CD4-positive, alpha-beta T cell treated with Interleukin-21 for 1 hour (primary cell): ENCODE measurements around the gene CEMIP2.

Experiments used
- DNase-seq: peaks from one replicate; pipeline ENCODE4 v3.0.0-alpha.2; 2020

CEMIP2 gene

DNA sequence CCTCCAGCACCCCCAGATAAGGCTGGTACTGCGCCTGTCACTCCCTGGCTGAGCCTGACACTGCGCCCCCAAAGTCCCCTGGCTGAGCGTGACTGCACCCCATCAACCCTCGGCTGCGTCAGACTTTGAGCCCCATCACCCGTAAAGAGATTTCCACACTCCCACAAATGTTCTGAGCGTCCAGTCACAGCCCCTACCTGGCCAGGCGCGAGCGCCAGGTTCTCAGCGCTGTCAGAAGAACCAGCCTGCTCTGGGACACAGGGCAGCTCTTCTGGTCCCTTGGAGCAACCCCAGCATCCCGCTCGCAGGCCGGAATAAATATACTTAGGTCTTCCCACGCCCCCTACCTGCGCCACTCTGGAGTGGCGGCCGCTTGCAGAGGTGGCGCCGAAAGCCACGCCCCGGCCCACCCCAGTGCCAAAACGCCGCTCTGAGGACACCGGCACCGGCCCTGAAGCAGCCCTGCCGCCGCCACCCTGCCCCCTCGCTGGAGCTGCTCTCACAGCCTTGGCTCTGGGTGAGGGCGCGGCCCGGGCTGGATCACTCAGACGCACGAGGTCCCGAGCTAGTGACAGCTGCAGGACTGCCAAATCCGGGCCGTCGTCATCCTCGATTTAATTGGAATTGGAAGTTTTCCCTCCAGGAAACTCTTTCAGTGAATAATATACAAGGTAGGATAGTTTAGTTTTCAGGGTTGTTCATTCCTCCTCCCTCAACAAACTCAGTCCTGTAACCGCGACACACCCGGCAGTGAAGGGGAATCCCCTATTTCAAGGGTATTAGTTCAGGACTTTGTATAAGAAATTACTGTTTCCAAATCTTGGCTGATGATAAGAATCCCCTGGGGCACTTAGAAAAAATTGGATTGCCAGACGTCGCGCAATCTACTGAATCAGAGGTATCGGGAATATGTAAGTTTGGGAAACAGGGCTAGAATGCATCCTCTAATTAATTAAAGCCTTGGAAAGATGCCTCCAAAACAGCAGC is 1.2 kb upstream of the CEMIP2 start:
- peak; percentile 80 for DNase-seq

DNA sequence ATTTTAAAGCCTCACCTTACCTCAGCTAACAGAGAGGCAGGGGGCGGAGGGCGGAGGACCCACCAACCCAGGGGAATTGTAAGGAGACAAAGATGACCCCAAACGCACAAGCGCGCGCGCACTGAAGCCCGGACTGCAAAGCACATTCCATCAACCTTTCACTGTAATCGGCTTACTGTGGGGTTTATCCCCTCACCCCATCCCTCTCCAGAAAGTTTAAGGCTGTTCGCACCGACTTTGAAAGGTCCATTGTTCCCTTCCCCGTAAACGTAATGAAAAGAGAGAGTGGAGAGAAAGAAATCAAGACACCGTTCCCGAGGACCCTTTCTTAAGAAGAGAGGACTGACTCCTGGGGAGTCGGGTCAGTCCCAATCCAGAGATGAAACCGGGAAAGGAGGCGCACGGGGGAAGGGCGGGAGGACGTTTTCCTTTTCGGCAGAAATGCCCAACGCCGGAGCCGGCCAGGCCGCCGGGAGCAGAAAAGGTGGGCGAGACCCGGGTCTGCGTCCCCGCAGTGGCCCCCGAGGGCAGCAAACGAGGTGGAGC is 464 bp downstream of the CEMIP2 start:
- no peak for DNase-seq

DNA sequence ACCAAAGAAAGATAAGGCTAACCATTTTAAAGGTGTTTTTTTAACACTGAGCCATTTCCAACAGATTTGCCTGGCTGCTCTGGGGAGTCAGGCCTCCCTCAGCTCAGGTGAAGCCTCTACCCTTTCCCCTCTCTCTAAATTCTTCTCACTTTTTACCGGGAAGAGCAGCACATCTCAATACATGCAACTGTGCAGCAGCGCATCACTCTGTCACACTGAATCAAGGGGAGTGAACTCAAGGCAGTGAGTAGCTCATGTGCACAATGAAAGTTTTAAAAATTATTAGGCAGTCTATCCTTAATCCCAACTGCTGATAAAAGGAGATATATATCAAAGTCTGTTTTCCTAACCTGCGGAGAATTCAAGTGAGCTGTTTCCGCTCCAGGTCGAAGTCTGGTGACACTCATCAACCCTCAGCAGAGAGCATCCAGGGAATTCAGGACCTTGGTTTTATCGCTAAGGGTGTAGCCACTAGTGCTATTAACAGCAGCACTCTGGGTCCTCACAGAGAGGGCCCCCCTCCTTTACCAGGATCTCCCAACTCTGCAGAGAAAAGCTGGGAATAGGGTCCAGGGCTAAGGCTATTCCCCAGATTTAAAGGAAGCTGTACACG is 1.0 kb downstream of the CEMIP2 start:
- DNase-seq = no peak

DNA sequence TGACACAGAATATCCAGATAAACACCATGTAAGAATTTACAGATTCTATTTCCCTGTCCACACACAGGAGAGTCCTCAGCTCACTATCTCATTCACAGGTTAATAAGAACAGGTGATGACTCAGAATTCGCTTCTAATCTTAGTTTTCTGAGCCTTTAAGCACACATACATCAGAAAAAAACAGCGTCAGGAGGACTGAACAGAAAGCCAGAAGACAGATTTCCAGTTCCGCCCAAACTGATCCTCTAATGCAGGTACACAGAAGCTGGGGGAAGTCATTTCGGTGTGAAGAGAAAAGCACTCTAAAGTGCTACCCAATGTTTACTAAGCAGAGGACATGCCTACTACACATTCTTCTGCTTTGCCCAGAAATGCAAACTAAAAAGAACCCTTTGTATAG is 1.6 kb downstream of the CEMIP2 start:
- DNase-seq = peak; percentile 41

DNA sequence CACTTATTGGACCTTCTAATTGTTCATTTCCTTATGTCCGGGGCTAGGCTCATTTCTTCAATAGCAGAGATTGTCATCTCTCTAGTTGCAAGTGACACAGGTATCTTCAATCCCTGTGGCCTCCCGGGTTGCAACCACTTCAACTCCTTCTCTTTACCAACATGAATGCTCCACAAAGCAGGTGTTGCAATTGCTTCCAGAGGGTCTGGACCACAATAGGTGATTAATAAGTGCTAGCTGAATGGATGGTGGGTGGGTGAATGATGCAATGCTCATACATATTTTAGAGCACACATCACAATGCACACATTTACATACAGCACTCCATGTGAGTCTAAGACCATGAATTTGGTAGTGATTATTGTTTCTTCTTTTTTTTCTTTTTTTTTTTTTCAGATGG is 2.6 kb downstream of the CEMIP2 start:
- DNase-seq = no peak

DNA sequence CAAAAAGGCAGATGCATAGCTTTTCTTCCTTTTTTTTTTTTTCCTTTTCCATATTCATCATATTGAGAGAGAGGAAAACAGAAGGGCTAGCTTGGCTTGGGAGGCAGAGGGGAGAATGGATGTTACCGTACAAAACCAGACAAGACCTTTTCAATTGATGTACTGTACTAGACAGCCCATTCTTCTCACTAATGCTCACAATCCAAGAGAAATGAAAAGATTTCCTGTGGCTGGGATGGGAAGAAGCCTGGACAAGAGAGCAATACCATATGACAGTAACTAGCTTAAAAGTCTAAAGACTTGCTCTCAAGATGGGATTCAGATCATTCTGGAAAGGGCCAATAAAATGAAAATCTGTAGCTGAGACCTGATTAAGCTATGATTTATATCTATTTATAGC is 3.4 kb downstream of the CEMIP2 start:
- DNase-seq = no peak

DNA sequence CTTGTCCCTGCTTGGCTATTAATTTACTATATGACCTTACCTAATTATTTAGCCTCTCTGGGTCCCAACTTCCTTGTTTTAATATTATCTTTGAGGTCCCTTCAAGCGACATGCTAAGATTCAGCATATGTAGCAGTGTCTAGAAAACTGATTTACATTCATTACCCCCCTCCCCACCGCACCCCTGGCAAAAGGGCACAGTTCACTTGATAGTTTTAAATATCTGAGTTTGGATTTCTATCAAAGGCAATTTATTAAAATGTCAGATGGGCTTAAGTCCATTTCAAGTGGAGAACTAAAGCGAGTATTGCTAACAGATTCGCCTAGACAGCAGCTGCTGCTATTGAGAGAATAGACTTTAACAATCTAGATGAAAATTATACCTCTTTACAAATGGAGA is 3.9 kb downstream of the CEMIP2 start:
- no peak for DNase-seq

DNA sequence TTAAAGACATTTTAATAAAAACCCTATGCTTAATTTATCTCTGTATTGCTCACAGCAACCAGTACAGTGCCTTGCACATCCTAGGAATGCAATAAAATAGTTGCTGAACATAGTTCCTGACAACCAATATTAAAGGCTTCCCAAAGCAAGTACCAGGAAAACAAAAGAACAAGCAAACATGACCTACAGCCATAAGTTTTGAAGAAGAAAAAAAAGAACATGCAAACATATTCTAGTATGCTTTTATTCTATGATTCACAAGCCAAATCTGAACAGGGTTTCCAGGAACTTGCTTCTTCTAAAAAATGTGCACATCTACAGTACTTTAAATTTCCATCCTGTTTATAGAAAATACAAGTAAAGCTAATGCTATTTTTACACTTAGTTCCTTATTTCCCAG is 4.5 kb downstream of the CEMIP2 start:
- DNase-seq = no peak

DNA sequence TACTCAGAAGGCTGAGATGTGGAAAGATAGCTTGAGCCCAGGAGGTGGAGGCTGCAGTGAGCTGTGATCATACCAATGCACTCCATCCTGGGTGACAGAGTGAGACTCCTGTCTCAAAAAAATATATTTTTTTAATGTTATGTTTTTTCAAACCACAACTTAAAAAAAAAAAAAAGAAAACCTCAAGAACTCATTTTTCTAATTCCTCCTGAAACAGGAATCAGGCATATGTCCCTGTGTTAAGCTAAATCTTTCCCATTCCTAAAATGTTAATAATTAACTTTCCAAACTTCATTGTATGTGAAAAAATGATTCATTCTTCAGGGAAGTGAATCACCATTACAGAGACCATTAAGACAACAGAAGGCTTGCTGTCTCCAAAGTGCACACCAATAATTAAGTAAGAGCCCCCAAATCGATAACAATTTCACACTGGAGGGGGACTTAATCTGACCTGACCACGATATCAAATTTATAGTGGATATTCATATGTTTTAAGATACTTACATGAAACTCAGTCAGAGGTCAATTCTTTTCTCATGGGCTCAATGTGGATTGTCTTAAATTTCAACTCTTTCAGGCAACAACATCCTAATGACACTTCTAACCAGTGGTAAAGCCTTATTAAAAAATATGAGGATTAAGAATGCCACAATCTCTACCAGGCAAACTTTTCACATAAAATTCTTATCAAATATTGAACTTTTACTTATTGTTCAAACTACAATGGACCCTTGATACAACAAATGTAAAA is 5.2 kb downstream of the CEMIP2 start:
- DNase-seq = no peak

DNA sequence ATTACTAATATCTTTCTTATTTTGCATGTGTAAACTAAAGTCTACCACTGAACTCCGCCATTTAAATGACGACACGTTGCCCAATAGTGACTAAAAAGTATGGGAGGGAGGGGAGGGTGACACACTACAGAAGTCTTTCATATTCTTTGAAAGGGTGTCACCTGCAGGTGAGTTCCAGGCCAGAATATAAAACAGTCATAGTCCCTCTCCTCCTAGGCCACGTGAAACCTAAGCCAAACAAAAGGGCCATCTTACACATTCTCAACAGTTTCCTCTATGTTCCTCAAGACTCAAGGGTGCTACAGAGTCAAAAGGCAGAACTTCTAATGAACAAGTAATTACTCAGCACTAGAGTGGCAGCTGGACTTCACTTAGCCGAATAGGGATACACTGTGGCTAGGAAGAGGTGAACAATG is 6.4 kb downstream of the CEMIP2 start:
- no peak for DNase-seq

DNA sequence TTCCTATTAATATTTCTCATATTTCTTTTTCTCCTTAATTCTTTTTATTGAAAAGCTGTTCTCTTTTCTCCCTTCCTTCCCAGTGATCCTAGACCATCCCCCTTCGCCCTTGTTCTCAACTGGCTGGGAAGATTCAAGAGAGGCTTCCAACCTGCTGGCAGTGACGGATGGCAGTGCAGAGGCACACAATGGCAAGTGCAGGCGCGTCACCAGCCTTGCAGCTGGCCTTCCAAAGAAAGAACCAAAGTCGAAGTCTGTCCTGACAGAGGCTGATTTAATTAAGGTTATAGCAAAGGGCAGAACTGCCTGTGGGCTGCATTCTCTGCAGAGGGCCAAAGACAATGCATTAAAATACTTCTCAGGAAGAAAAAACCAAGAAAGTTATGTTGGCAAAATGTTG is 7.4 kb downstream of the CEMIP2 start:
- no peak for DNase-seq

DNA sequence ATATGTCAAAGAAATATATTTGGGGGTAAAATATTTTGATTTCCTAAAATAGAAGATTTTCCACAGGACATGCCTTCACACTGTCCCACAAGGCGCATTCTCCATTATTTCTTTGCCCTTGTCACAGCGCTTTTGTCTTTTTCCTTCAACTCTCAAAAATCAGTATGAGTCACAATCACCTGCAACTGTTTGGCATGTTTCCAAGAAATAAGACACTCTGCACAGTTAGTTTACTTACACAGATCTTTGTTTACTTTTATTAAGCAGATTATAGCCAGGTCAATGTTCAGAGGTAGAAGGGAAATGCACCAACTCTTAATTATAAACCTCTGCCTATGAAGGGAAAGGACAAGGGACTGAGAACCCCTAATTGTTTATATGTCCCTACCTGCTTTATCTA is 9.5 kb downstream of the CEMIP2 start:
- peak; percentile 25 for DNase-seq

DNA sequence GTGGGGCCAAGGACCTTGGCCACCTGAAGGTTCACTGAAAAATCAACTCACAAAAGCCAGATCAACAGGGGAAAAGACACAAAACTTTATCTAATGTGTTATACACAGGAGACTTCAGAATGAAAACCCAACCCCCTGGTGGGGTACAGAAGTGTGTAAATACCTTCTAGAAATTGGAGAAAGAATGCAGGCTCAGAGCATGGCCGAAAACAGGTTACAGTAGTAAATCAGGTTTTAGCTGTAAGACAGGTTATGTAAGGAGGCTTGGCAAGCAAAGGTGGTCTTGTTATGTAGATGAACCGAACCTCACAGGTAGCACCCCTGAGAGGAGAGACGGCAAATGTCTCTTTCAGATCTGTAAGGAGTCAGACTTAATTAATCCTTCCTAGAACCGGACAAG is 10.0 kb downstream of the CEMIP2 start:
- no peak for DNase-seq

DNA sequence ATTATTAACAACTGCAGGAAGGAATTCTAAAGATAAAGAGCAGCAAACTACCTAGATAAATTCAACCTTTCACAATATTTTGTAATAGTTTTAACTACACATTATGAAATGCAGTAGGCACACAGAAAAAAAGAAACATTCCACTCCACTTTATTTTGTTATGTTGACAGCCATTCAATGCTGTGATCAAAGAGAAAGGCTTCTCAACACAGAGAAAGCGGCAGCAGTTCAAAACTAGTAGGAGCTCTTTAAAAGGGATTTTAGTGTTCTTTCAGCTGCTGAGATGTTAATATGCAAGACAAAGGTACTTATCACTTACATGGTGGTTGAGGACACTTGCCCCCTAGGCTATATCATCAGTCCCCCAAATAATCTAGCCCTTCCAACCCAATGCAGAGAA is 11.6 kb downstream of the CEMIP2 start:
- DNase-seq = no peak

DNA sequence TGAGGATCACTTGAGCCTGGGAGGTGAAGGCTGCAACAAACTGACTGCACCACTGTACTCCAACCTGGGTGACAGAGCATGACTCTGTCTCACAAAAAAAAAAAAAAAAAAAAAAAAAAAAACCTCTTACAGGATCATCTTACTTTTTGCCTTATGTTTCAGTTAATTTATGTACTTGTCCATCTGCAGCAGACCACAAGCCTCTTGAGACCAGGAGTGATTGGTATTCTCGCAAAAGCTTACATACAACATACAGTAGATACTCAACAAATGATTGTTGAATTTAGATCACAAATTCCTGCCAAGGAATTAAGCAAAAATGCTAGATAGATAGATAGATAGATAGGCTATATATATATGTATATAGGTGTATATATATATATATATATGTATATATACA is 12.4 kb downstream of the CEMIP2 start:
- no peak for DNase-seq

DNA sequence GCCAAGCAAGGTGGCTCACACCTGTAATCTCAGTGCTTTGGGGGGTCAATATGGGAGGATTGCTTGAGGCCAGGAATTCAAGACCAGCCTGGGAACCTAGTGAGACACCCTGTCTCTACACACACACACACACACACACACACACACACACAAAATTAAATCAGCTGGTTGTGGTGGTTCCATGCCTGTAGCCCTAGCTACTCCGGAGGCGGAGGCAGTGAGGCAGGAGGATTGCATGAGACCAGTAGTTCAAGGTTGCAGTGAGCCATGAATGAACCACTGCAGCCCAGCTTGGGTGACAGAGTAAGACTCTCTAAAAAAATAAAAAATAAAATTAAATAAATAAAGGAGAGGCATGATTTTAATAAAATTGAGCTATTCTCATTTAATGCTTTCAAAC is 13.1 kb downstream of the CEMIP2 start:
- no peak for DNase-seq

DNA sequence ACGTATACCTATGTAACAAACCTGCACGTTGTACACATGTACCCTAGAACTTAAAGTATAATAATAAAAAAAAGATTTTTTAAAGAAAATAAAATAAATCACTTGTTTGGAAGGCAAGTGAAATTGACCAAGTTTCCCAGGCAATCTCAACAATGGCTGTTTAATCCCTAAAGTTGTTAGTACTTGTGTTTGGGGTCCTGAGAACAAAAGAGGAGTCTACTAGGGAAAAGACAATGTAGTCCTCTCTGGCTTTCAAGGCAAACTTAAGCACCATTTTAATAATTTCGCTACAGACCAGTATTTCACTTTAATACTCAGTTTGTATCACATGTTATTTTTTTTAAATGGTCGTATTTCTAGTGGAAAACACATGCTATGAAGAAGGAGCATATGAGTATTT is 14.2 kb downstream of the CEMIP2 start:
- DNase-seq = no peak

DNA sequence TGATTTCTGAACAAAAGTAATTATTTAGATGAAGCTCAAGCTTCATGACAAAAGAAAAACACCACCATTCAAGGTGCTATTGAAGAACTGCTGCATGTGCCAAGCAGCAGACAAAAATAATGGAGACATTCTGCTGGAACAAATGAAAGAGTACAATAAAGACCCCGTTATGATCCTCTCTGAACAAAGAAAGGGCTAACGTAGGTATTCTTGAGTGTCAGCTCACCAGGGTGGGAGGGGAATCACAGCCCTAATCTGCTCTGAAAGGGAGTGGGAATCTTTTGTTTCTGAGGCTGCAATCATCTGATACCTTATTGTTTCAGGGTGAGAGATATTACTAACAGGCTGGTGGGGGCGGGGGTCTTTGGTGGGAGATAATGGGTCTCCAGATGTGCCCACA is 15.4 kb downstream of the CEMIP2 start:
- DNase-seq = no peak

DNA sequence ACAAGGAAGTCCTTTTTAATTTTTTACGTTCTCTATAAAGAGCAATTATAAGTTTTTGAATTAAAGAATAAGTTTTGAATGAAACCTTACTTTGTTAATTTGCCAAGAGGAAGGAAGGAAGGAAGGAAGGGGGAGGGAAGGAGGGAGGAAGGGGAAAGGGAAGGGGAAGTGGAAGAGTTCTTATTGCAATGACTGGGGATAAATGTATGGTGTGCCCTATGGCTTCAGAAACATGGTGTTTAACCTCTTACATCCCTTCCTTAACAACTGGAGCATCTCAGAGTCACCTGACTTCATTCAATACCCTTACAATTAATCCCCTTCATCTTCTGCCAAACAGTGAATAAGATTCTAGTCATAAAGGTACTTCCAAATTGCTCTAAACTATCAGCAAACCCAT is 16.0 kb downstream of the CEMIP2 start:
- DNase-seq = no peak

DNA sequence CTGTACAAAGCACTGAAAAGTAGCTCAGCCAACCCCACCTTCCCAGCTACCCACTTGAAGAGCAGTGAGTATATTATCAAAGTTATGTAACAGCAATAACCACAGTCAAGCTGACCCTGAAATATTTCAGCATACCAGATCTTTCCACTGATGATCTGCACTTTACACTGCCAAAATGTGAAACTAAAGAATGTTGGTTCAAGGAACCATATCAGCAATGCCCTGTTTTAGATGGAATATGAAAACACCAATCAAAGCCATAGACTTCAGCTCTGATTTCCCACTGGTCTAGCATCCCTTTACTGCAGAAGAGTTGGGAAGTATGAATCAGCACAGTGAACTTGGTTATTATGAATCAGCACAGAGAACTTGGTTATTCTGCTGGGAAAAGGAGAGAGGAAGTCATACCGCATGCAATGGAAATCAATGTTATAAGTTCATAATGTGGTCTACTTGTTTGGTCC is 20.0 kb downstream of the CEMIP2 start:
- DNase-seq = no peak

DNA sequence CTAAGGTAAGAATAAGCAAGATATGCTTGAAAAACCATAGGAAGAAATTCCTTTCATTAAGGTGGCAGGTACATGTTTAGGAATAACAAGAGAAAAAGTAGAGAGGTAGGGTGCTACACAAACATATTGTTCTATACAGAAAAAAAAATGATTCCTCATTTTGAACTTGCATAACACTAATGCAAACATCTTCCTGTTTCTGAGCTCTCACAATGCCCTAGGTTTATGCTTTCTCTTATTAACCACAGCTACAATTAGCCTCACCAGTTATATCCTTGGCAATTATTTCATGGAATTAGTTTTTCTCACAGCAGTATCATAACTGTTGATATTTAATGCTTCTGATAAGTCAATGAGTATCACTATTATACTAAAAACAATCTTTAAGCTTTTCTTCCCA is 20.7 kb downstream of the CEMIP2 start:
- DNase-seq = no peak

DNA sequence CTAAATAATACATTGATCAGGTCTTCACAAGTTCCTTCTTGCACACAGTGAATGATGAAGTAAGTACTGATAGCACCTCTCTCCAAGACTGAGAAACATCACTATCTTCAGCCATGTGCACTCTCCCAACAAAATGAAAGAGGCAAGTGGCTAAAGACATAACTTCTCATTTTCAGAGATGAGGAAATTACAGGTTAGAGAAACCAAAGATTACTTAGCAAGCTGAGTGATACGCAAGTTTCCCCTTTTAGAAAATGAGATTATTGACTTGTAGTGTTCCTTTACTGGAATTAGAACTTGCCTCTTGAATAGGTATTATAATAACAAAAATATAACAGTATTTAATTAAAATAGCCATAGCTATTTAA is 21.6 kb downstream of the CEMIP2 start:
- DNase-seq = no peak

DNA sequence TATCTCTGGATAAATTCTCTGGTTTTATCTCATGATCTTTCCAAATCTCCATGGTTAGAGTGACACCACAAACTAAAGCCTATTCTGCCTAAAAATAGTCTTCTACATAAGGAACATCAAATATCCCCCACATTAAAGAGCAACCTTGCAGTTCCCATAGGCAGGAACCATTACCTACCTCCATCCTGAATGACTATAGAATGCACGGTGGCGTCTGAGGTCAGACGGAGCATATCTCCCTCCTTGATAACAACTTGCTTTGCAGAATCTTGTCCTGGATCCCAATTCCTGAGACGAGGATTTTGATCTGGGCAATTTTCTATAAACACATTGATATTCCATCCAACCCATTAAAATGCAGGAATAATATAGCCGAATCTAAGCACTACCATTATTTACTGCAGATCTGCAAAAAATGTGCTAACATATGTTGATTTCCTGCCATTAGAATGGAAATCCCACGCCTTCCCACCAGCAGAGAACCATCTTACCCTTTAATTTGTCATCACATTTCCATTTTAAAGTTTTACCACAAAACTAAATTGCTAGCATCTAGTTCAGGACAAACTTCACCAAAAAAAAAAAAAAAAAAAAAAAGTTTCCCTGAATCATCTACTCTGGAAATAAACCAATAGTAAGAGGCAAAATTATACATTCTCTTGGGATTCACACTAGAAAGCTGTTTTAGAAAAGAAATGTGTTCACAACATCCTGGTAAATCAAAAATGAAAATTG is 22.1 kb downstream of the CEMIP2 start:
- no peak for DNase-seq
